CD8-positive, alpha-beta memory T cell (primary cell): ENCODE results near the gene TMC5. TPM values are rescaled to one million over a fixed set of nuclear protein-coding genes. Genes with fewer than 3 reads are reported as not detected.
"Not testable (repeated sequence)": the region's sequence is repeated elsewhere in the genome, so short reads cannot be mapped to it uniquely, and the experiment has no call there.

Experiments used
- CTCF ChIA-PET: fragments of 350-600 bp; sonication (Branson Sonifier 250); formaldehyde crosslinking; loops from one replicate; lab custom pipeline; 2021; ENCODE audit warnings: antibody characterized with exemption; lab: Charles Lee
- POLR2A ChIA-PET: fragments of 350-600 bp; sonication (Branson Sonifier 250); formaldehyde crosslinking; loops from one replicate; lab custom pipeline; 2021; ENCODE audit warnings: antibody characterized with exemption; lab: Charles Lee
- DNase-seq, 5 donors: peaks; one replicate each; pipeline versions ENCODE4 v3.0.0 to v3.0.0-alpha.2; 2020 to 2022; ENCODE audit warnings: mixed read lengths in 1 of 5
- H3K27ac ChIP-seq: one replicate; pipeline ENCODE4 v1.7.0; 2013; ENCODE audit warnings: low read depth, mild to moderate bottlenecking, low read length, moderate library complexity
- H3K27me3 ChIP-seq: 2 replicates; pipeline ENCODE4 v1.7.0; 2013; ENCODE audit warnings: low read length, mild to moderate bottlenecking; ENCODE audit not compliant: insufficient read depth, poor library complexity, severe bottlenecking
- H3K36me3 ChIP-seq: 2 replicates; pipeline ENCODE4 v1.7.0; 2013; ENCODE audit warnings: mild to moderate bottlenecking, low read length, moderate library complexity; ENCODE audit not compliant: insufficient read depth
- H3K4me1 ChIP-seq: 2 replicates; pipeline ENCODE4 v1.7.0; 2013; ENCODE audit warnings: mild to moderate bottlenecking, low read length, moderate library complexity; ENCODE audit not compliant: insufficient read depth
- H3K4me3 ChIP-seq: 2 replicates; pipeline ENCODE4 v1.7.0; 2013; ENCODE audit warnings: mild to moderate bottlenecking, low read length
- H3K9me3 ChIP-seq: 2 replicates; pipeline ENCODE4 v1.7.0; 2013; ENCODE audit warnings: mild to moderate bottlenecking, low read length
- H3K27ac Mint-ChIP-seq, 8 donors: one replicate each; pipeline ENCODE4 v1.8.0; 2020 to 2021; ENCODE audit warnings: mixed read lengths in 8 of 8, mild to moderate bottlenecking in 6 of 8, inconsistent platforms in 3 of 8, moderate library complexity in 3 of 8
- H3K27me3 Mint-ChIP-seq, 2 donors: one replicate each; pipeline ENCODE4 v1.8.0; 2020 to 2021; ENCODE audit warnings: mixed read lengths in 2 of 2, mild to moderate bottlenecking in 1 of 2, moderate library complexity in 1 of 2
- H3K36me3 Mint-ChIP-seq, 3 donors: one replicate each; pipeline ENCODE4 v1.8.0; 2020 to 2021; ENCODE audit warnings: mixed read lengths in 3 of 3, inconsistent platforms in 1 of 3, mild to moderate bottlenecking in 1 of 3
- H3K4me1 Mint-ChIP-seq, 3 donors: one replicate each; pipeline ENCODE4 v1.8.0; 2020 to 2021; ENCODE audit warnings: mixed read lengths in 3 of 3, inconsistent platforms in 1 of 3, mild to moderate bottlenecking in 1 of 3
- H3K4me3 Mint-ChIP-seq, 7 donors: one replicate each; pipeline ENCODE4 v1.8.0; 2020 to 2021; ENCODE audit warnings: mixed read lengths in 7 of 7, mild to moderate bottlenecking in 6 of 7, moderate library complexity in 4 of 7, inconsistent platforms in 2 of 7
- H3K9me3 Mint-ChIP-seq, 5 donors: one replicate each; pipeline ENCODE4 v1.8.0; 2020 to 2022; ENCODE audit warnings: mixed read lengths in 5 of 5, mild to moderate bottlenecking in 3 of 5, moderate library complexity in 2 of 5, inconsistent platforms in 1 of 5
- polyA plus RNA-seq: library from polyadenylated mRNA; unstranded; fragments of 300-500 nt; fragmentation: Illumina TruSeq; gene quantifications from one replicate; pipeline ENCODE4 v1.2.3, GENCODE V29; 2021
- total RNA-seq, 2 experiments: library from RNA; stranded (reverse); gene quantifications; one replicate each; pipeline ENCODE4 v1.2.3, GENCODE V29; 2021

The TMC5 gene
- total RNA-seq (not detected), polyA plus RNA-seq (not detected)

GRCh38 chr16:19417640-19418039 is at the start of gene TMC5:
Gene TMC5, plus strand, starts transcription at chr16:19417883. Its CDS starts 22,156 bp downstream, at chr16:19440039.
- POLR2A ChIA-PET = no interaction called here
- no peaks in the 10 kb centered on the region for H3K36me3 Mint-ChIP-seq

GRCh38 chr16:19372541-19372940 is 45.1 kb upstream of the TMC5 start:
- CTCF ChIA-PET, DNase-seq, H3K4me1 Mint-ChIP-seq, H3K9me3 Mint-ChIP-seq, H3K36me3 Mint-ChIP-seq, H3K27me3 Mint-ChIP-seq, POLR2A ChIA-PET, H3K27me3 ChIP-seq, H3K27ac ChIP-seq, H3K4me3 Mint-ChIP-seq, H3K4me1 ChIP-seq, H3K27ac Mint-ChIP-seq, H3K36me3 ChIP-seq, H3K9me3 ChIP-seq, H3K4me3 ChIP-seq: not testable (repeated sequence)

More at GRCh38 chr16:19417640-19418039, at the start of gene TMC5:
- Histone ChIP-seq H3K27ac (no peak within 1 kb of the TSS), H3K4me3 (no peak within 1 kb of the TSS), H3K36me3 (no peaks in the 10 kb centered on the region), H3K9me3 (no peaks in the 10 kb centered on the region), H3K4me1 (no peaks in the 10 kb centered on the region), H3K27me3 (no peaks in the 10 kb centered on the region)
- no peak for DNase-seq
- peaks cover 15 to 24% of the 10 kb centered on the region in 2 donors for H3K27me3 Mint-ChIP-seq
- no peak within 1 kb of the TSS for H3K27ac Mint-ChIP-seq
- CTCF ChIA-PET = no interaction called here
- no peaks in the 10 kb centered on the region for H3K4me1 Mint-ChIP-seq
- no peak within 1 kb of the TSS for H3K4me3 Mint-ChIP-seq
- H3K9me3 Mint-ChIP-seq = peaks cover 0 to 8% (median 4%) of the 10 kb centered on the region in 5 donors

- POLR2A ChIA-PET = no interaction called here
- H3K4me1 ChIP-seq = no peaks in the 10 kb centered on the region
- H3K36me3 Mint-ChIP-seq = no peaks in the 10 kb centered on the region
Measured at GRCh38 chr16:19374402-19374801, 43.3 kb upstream of the TMC5 start.

GRCh38 chr16:19375561-19376158 is 42.0 kb upstream of the TMC5 start:
- POLR2A ChIA-PET = no interaction called here
- H3K27me3 ChIP-seq = no peaks in the 10 kb centered on the region
- Mint-ChIP-seq H3K36me3 (no peaks in the 10 kb centered on the region), H3K27ac (no peak overlapping the region), H3K4me1 (peaks cover 0 to 6% (median 2%) of the 10 kb centered on the region in 3 donors), H3K4me3 (no peak overlapping the region), H3K9me3 (no peaks in the 10 kb centered on the region), H3K27me3 (peaks cover 3% of the 10 kb centered on the region in 2 donors)
- DNase-seq = no peak
- H3K36me3 ChIP-seq = no peaks in the 10 kb centered on the region
- H3K9me3 ChIP-seq = no peaks in the 10 kb centered on the region
- no peak overlapping the region for H3K4me3 ChIP-seq
- CTCF ChIA-PET = interaction anchor here (0.6 kb wide), 1 partner anchor 99 kb away, joined by 3 read pairs; no protein-coding TSS in a partner anchor
- no peaks in the 10 kb centered on the region for H3K4me1 ChIP-seq
- no peak overlapping the region for H3K27ac ChIP-seq

More at GRCh38 chr16:19374402-19374801, 43.3 kb upstream of the TMC5 start:
- peaks cover 3% of the 10 kb centered on the region in 2 donors for H3K27me3 Mint-ChIP-seq
- no peak for DNase-seq
- no peaks in the 10 kb centered on the region for H3K36me3 ChIP-seq
- no peaks in the 10 kb centered on the region for H3K9me3 ChIP-seq
- no peak overlapping the region for H3K4me3 Mint-ChIP-seq
- no peak overlapping the region for H3K27ac ChIP-seq
- no peaks in the 10 kb centered on the region for H3K9me3 Mint-ChIP-seq
- H3K27me3 ChIP-seq = no peaks in the 10 kb centered on the region
- H3K27ac Mint-ChIP-seq = no peak overlapping the region
- H3K4me1 Mint-ChIP-seq = no peaks in the 10 kb centered on the region
- H3K4me3 ChIP-seq = no peak overlapping the region
- CTCF ChIA-PET = no interaction called here

- Histone ChIP-seq H3K4me3 (no peak overlapping the region), H3K27me3 (no peaks in the 10 kb centered on the region), H3K9me3 (no peaks in the 10 kb centered on the region), H3K4me1 (no peaks in the 10 kb centered on the region), H3K36me3 (no peaks in the 10 kb centered on the region), H3K27ac (no peak overlapping the region)
- H3K4me3 Mint-ChIP-seq = no peak overlapping the region
- ChIA-PET POLR2A (no interaction called here), CTCF (no interaction called here)
- H3K27ac Mint-ChIP-seq = no peak overlapping the region
- peaks cover 8 to 17% of the 10 kb centered on the region in 2 donors for H3K27me3 Mint-ChIP-seq
- peaks cover 0 to 11% (median 5%) of the 10 kb centered on the region in 3 donors for H3K4me1 Mint-ChIP-seq
- no peaks in the 10 kb centered on the region for H3K36me3 Mint-ChIP-seq
- H3K9me3 Mint-ChIP-seq = no peaks in the 10 kb centered on the region
- no peak for DNase-seq
Measured at GRCh38 chr16:19377864-19378263, 39.8 kb upstream of the TMC5 start.

GRCh38 chr16:19378511-19378910 is 39.2 kb upstream of the TMC5 start:
- Histone ChIP-seq H3K36me3 (no peaks in the 10 kb centered on the region), H3K27ac (no peak overlapping the region), H3K9me3 (no peaks in the 10 kb centered on the region), H3K4me1 (no peaks in the 10 kb centered on the region), H3K27me3 (no peaks in the 10 kb centered on the region), H3K4me3 (no peak overlapping the region)
- Mint-ChIP-seq H3K36me3 (no peaks in the 10 kb centered on the region), H3K4me3 (no peak overlapping the region), H3K27me3 (peaks cover 10 to 18% of the 10 kb centered on the region in 2 donors), H3K4me1 (peaks cover 0 to 17% (median 6%) of the 10 kb centered on the region in 3 donors), H3K27ac (no peak overlapping the region), H3K9me3 (no peaks in the 10 kb centered on the region)
- DNase-seq = no peak
- ChIA-PET CTCF (no interaction called here), POLR2A (no interaction called here)

GRCh38 chr16:19379838-19380237 is 37.8 kb upstream of the TMC5 start:
- no peak for DNase-seq
- no peak overlapping the region for H3K4me3 Mint-ChIP-seq
- ChIA-PET POLR2A (no interaction called here), CTCF (no interaction called here)
- Histone ChIP-seq H3K4me1 (no peaks in the 10 kb centered on the region), H3K9me3 (no peaks in the 10 kb centered on the region), H3K36me3 (no peaks in the 10 kb centered on the region), H3K4me3 (no peak overlapping the region), H3K27me3 (no peaks in the 10 kb centered on the region), H3K27ac (no peak overlapping the region)
- H3K36me3 Mint-ChIP-seq = no peaks in the 10 kb centered on the region
- peaks cover 10 to 18% of the 10 kb centered on the region in 2 donors for H3K27me3 Mint-ChIP-seq
- no peaks in the 10 kb centered on the region for H3K9me3 Mint-ChIP-seq
- H3K27ac Mint-ChIP-seq = peak overlapping the region in 3 of 8 donors; percentile 3 to 56 (median 33)
- peaks cover 0 to 18% (median 8%) of the 10 kb centered on the region in 3 donors for H3K4me1 Mint-ChIP-seq

GRCh38 chr16:19380328-19380727 is 37.4 kb upstream of the TMC5 start:
- H3K36me3 ChIP-seq = no peaks in the 10 kb centered on the region
- no peaks in the 10 kb centered on the region for H3K9me3 Mint-ChIP-seq
- H3K36me3 Mint-ChIP-seq = no peaks in the 10 kb centered on the region
- no peak overlapping the region for H3K4me3 ChIP-seq
- H3K4me3 Mint-ChIP-seq = no peak overlapping the region
- no peak for DNase-seq
- no peaks in the 10 kb centered on the region for H3K4me1 ChIP-seq
- H3K27me3 Mint-ChIP-seq = peaks cover 10 to 18% of the 10 kb centered on the region in 2 donors
- H3K27ac ChIP-seq = no peak overlapping the region
- H3K9me3 ChIP-seq = no peaks in the 10 kb centered on the region
- H3K27me3 ChIP-seq = no peaks in the 10 kb centered on the region
- H3K27ac Mint-ChIP-seq = peak overlapping the region in 2 of 8 donors; percentile 33 to 56
- POLR2A ChIA-PET = no interaction called here
- H3K4me1 Mint-ChIP-seq = peaks cover 0 to 18% (median 8%) of the 10 kb centered on the region in 3 donors
- CTCF ChIA-PET = no interaction called here
